Glutamatergic neuron (in vitro differentiated cells): ENCODE data around the gene APOA5. TPM values are rescaled to one million over a fixed set of nuclear protein-coding genes. Genes with fewer than 3 reads are reported as not detected.

Experiments
- DNase-seq: peaks from one replicate; pipeline ENCODE4 v3.0.0; 2022
- H3K27ac Mint-ChIP-seq: one replicate; pipeline ENCODE4 v1.8.0; 2020; ENCODE audit warnings: mild to moderate bottlenecking, mixed read lengths, inconsistent platforms; ENCODE audit not compliant: unreplicated experiment
- H3K27me3 Mint-ChIP-seq: one replicate; pipeline ENCODE4 v1.8.0; 2020; ENCODE audit warnings: mild to moderate bottlenecking, moderate library complexity, mixed read lengths, inconsistent platforms; ENCODE audit not compliant: unreplicated experiment
- H3K36me3 Mint-ChIP-seq: one replicate; pipeline ENCODE4 v1.8.0; 2020; ENCODE audit warnings: mild to moderate bottlenecking, mixed read lengths, inconsistent platforms; ENCODE audit not compliant: unreplicated experiment
- H3K4me1 Mint-ChIP-seq: one replicate; pipeline ENCODE4 v1.8.0; 2020; ENCODE audit warnings: mild to moderate bottlenecking, low read depth, mixed read lengths, inconsistent platforms; ENCODE audit not compliant: unreplicated experiment
- H3K4me3 Mint-ChIP-seq: one replicate; pipeline ENCODE4 v1.8.0; 2020; ENCODE audit warnings: mild to moderate bottlenecking, mixed read lengths, inconsistent platforms; ENCODE audit not compliant: unreplicated experiment
- H3K9me3 Mint-ChIP-seq: one replicate; pipeline ENCODE4 v1.8.0; 2020; ENCODE audit warnings: mild to moderate bottlenecking, moderate library complexity, mixed read lengths, inconsistent platforms; ENCODE audit not compliant: unreplicated experiment
- CTCF ChIP-seq: fragments of 200-600 bp; sonication (generic); IDR thresholded peaks from one replicate; pipeline ENCODE4 v1.5.0; 2021; ENCODE audit not compliant: partially characterized antibody, unreplicated experiment
- total RNA-seq: library from RNA; stranded (reverse); fragmentation: NEBNext Ultra II Directional; extraction: Animal tissue kit (Norgen Biotek cat#: 25700); gene quantifications from one replicate; pipeline ENCODE4 v1.2.1, GENCODE V29; 2021; ENCODE audit not compliant: unreplicated experiment

The APOA5 gene
- total RNA-seq, 1 donor from 2014 or later = not detected

- no peak overlapping the region for H3K4me3 Mint-ChIP-seq
- H3K36me3 Mint-ChIP-seq = peaks cover 5% of the 10 kb centered on the region
- TF ChIP-seq CTCF = no peak
- no peaks in the 10 kb centered on the region for H3K9me3 Mint-ChIP-seq
- no peak for DNase-seq
- H3K27me3 Mint-ChIP-seq = no peaks in the 10 kb centered on the region
- no peaks in the 10 kb centered on the region for H3K4me1 Mint-ChIP-seq
- no peak overlapping the region for H3K27ac Mint-ChIP-seq
Measured at GRCh38 chr11:116750070-116750718, 41.5 kb downstream of the APOA5 start.

- DNase-seq = no peak
- no peaks in the 10 kb centered on the region for H3K9me3 Mint-ChIP-seq
- H3K4me1 Mint-ChIP-seq = no peaks in the 10 kb centered on the region
- no peaks in the 10 kb centered on the region for H3K27me3 Mint-ChIP-seq
- H3K4me3 Mint-ChIP-seq = no peak overlapping the region
- H3K27ac Mint-ChIP-seq = no peak overlapping the region
- peaks cover 5% of the 10 kb centered on the region for H3K36me3 Mint-ChIP-seq
- TF ChIP-seq CTCF = no peak
Measured at GRCh38 chr11:116742104-116742503, 49.6 kb downstream of the APOA5 start.

DNA sequence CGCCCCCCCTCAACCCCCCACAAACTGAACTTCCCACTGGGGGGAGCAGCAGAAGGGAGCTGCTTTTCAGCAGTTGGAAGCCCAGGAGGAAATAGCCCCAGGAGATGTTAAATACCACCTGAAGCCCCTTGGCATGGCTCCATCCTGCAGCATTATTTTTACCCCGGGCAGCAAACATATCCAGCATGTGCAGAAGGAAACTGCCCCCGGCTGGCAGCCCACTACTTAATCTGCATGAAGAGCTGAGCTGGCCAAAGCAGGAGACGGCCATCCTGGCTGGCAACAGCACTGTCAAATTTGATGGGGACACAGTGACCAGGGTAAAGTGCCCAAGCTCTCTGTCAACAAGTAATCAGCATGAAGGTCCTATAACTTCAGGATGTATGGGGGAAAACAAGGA is 50.9 kb downstream of the APOA5 start:
- TF ChIP-seq CTCF = no peak
- no peak overlapping the region for H3K4me3 Mint-ChIP-seq
- DNase-seq = no peak
- no peaks in the 10 kb centered on the region for H3K27me3 Mint-ChIP-seq
- no peaks in the 10 kb centered on the region for H3K9me3 Mint-ChIP-seq
- H3K27ac Mint-ChIP-seq = no peak overlapping the region
- H3K4me1 Mint-ChIP-seq = no peaks in the 10 kb centered on the region
- no peaks in the 10 kb centered on the region for H3K36me3 Mint-ChIP-seq

Other genes with a start within 250 kb of the APOA5 start
- 17.0 TPM for gene BUD13, start 18.9 kb downstream of the APOA5 start, total RNA-seq
- 61.9 TPM for gene ZPR1, start 3.9 kb downstream of the APOA5 start, total RNA-seq
- not detected for gene APOA4, start 31.4 kb upstream of the APOA5 start, total RNA-seq
- gene APOC3, start 38.0 kb upstream of the APOA5 start, total RNA-seq = not detected
- not detected for gene APOA1, start 45.7 kb upstream of the APOA5 start, total RNA-seq